ENCODE results near the gene EVC. TPM values are rescaled to one million over a fixed set of nuclear protein-coding genes. Genes with fewer than 3 reads are reported as not detected.

EVC gene
- total and polyA plus RNA-seq, 4 donors, result 2.9 to 40.8 (median 13.6) TPM

GRCh38 chr4:5757536-5757935, 46.5 kb downstream of the EVC start:
- ATAC-seq (ENCODE audit: insufficient read depth, low FRiP score) (no peak), DNase-seq (no peak)
- H3K9ac ChIP-seq (ENCODE audit: insufficient read depth in 1 of 2, low read length in 2 of 2), result no peak overlapping the region
- H3K4me3 ChIP-seq, result no peak overlapping the region
- no peaks in the 10 kb centered on the region for H3K27me3 ChIP-seq (ENCODE audit: control insufficient read depth in 3 of 3, insufficient read depth in 3 of 3, low read length in 2 of 3)
- H3K9me3 ChIP-seq (ENCODE audit: control insufficient read depth in 4 of 4, insufficient read depth in 3 of 4, low read length in 3 of 4), result peaks cover 0 to 5% (median 0%) of the 10 kb centered on the region in 4 donors
- no peak overlapping the region for H3K27ac ChIP-seq (ENCODE audit: low read depth in 1 of 2, low read length in 1 of 2)
- peaks cover 0 to 40% (median 19%) of the 10 kb centered on the region in 4 donors for H3K36me3 ChIP-seq (ENCODE audit: control insufficient read depth in 4 of 4, insufficient read depth in 4 of 4, low read length in 4 of 4)
- H3K4me1 ChIP-seq (ENCODE audit: control insufficient read depth in 5 of 5, insufficient read depth in 5 of 5, low read length in 5 of 5), result peaks cover 0 to 2% (median 0%) of the 10 kb centered on the region in 5 donors
- WGBS, 2 donors, result 96 to 100% methylated on average over 4 of the region's 4 CpGs
- TF ChIP-seq CTCF (IDR thresholded peaks at IDR 0.05; ENCODE audit: control extremely low read depth, extremely low read depth), result no peak

GRCh38 chr4:5757954-5758353, 47.0 kb downstream of the EVC start:
- H3K9me3 ChIP-seq (ENCODE audit: control insufficient read depth in 4 of 4, insufficient read depth in 3 of 4, low read length in 3 of 4), result peaks cover 0 to 5% (median 0%) of the 10 kb centered on the region in 4 donors
- H3K9ac ChIP-seq (ENCODE audit: insufficient read depth in 1 of 2, low read length in 2 of 2), result no peak overlapping the region
- WGBS, 2 donors, result 91 to 92% methylated on average over 10 of the region's 10 CpGs
- H3K27ac ChIP-seq (ENCODE audit: low read depth in 1 of 2, low read length in 1 of 2), result no peak overlapping the region
- no peak overlapping the region for H3K4me3 ChIP-seq
- H3K27me3 ChIP-seq (ENCODE audit: control insufficient read depth in 3 of 3, insufficient read depth in 3 of 3, low read length in 2 of 3), result no peaks in the 10 kb centered on the region
- H3K36me3 ChIP-seq (ENCODE audit: control insufficient read depth in 4 of 4, insufficient read depth in 4 of 4, low read length in 4 of 4), result peaks cover 0 to 40% (median 19%) of the 10 kb centered on the region in 4 donors
- DNase-seq (no peak), ATAC-seq (ENCODE audit: insufficient read depth, low FRiP score) (no peak)
- H3K4me1 ChIP-seq (ENCODE audit: control insufficient read depth in 5 of 5, insufficient read depth in 5 of 5, low read length in 5 of 5), result no peaks in the 10 kb centered on the region
- TF ChIP-seq CTCF (IDR thresholded peaks at IDR 0.05; ENCODE audit: control extremely low read depth, extremely low read depth), result no peak

DNA sequence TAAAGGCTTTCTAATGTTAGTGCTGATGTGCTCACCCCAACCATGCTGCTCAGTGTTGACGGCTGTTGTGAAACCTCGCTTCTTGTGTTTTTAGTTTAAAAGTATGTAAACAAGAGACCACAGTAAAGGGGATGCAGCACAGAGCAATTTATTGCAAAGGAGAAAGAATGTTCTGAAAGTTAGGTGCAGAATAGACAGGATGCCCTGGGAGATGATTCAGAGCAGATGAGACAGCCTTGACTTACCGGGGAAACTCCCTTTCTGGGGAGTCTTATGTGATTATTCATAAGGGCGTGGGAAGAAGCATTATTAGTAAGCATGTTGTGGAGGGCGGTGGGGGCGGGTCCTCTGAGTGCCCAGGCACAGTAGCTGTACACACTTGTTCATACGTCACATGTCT, 47.7 kb downstream of the EVC start:
- DNase-seq, result no peak
- no peak overlapping the region for H3K27ac ChIP-seq (ENCODE audit: low read depth in 1 of 2, low read length in 1 of 2)
- H3K9ac ChIP-seq (ENCODE audit: insufficient read depth in 1 of 2, low read length in 2 of 2), result no peak overlapping the region
- no peak for TF ChIP-seq CTCF (IDR thresholded peaks at IDR 0.05; ENCODE audit: control extremely low read depth, extremely low read depth)
- peak; percentile 58 for ATAC-seq (ENCODE audit: insufficient read depth, low FRiP score)
- no peaks in the 10 kb centered on the region for H3K27me3 ChIP-seq (ENCODE audit: control insufficient read depth in 3 of 3, insufficient read depth in 3 of 3, low read length in 2 of 3)
- peaks cover 0 to 5% (median 0%) of the 10 kb centered on the region in 4 donors for H3K9me3 ChIP-seq (ENCODE audit: control insufficient read depth in 4 of 4, insufficient read depth in 3 of 4, low read length in 3 of 4)
- H3K4me3 ChIP-seq, result no peak overlapping the region
- no peaks in the 10 kb centered on the region for H3K4me1 ChIP-seq (ENCODE audit: control insufficient read depth in 5 of 5, insufficient read depth in 5 of 5, low read length in 5 of 5)
- peaks cover 0 to 40% (median 17%) of the 10 kb centered on the region in 4 donors for H3K36me3 ChIP-seq (ENCODE audit: control insufficient read depth in 4 of 4, insufficient read depth in 4 of 4, low read length in 4 of 4)
- WGBS, 2 donors, result 84 to 89% methylated on average over 7 of the region's 7 CpGs

All from lung (tissue), 12 donors.